Ovary (tissue), 9 donors: ENCODE data around the gene MAN1A1. TPM values are rescaled to one million over a fixed set of nuclear protein-coding genes. Genes with fewer than 3 reads are reported as not detected.

ENCODE experiments used
- DNase-seq, 5 donors: peaks; one replicate each; pipeline ENCODE4 v3.0.0-alpha.2; 2019 to 2020
- H3K27ac ChIP-seq, 2 donors: fragments of 200-600 bp; one replicate each; pipeline versions ENCODE4 v1.5.1 to v1.8.0; 2019 to 2022
- H3K27me3 ChIP-seq: fragments of 200-600 bp; one replicate; pipeline ENCODE4 v1.8.0; 2022
- H3K36me3 ChIP-seq: fragments of 200-600 bp; sonication (generic); one replicate; pipeline ENCODE4 v1.5.1; 2019
- H3K4me1 ChIP-seq: one replicate; pipeline ENCODE4 v1.8.1; 2013; ENCODE audit warnings: mild to moderate bottlenecking, moderate library complexity; ENCODE audit not compliant: insufficient read depth
- H3K4me3 ChIP-seq: fragments of 200-600 bp; sonication (generic); one replicate; pipeline ENCODE4 v1.5.1; 2017
- H3K9me3 ChIP-seq, 2 donors: fragments of 200-600 bp in 1 of 2; sonication (generic) in 1 of 2; one replicate each; pipeline versions ENCODE4 v1.5.1 to v1.8.1; 2013 to 2019; ENCODE audit warnings: mild to moderate bottlenecking in 1 of 2, moderate library complexity in 1 of 2
- EP300 ChIP-seq: sonication (generic); formaldehyde crosslinking; IDR thresholded peaks from one replicate; pipeline ENCODE4 v1.6.1; 2017; ENCODE audit warnings: antibody characterized with exemption
- POLR2A ChIP-seq: fragments of 450-650 bp; IDR thresholded peaks from one replicate; pipeline ENCODE4 v1.6.1; 2017; ENCODE audit warnings: antibody characterized with exemption, mild to moderate bottlenecking, moderate library complexity
- WGBS, 3 donors: extraction: QIAGEN DNeasy Blood & Tissue Kit in 1 of 3; methylation state at CpG; one replicate each; pipeline versions ENCODE4 v1.1.5 to v1.1.7; 2013 to 2017; 5-methylcytosine and 5-hydroxymethylcytosine counted together
- intact Hi-C, 4 donors: fragments of 100-400 bp; cut with DNase I; formaldehyde crosslinking; loops; one replicate each; pipeline versions ENCODE4 v1.11.0 to v1.15.1; 2022 to 2023
- polyA plus RNA-seq, 2 donors: library from polyadenylated mRNA; stranded (reverse); fragments of 200-250 nt in 1 of 2; fragments of 350-450 nt in 1 of 2; fragmentation: Illumina TruSeq in 1 of 2; extraction: RNeasy Lipid Tissue Mini Kit (QIAGEN cat#74804) in 1 of 2; gene quantifications; one replicate each; pipeline ENCODE4 v1.2.3, GENCODE V29; 2013 to 2014
- total RNA-seq, 7 donors: library from RNA; depleted of rRNA in 2 of 7; stranded (reverse); fragments of >200 nt in 2 of 7; fragmentation: NEBNext Ultra II Directional in 3 of 7; extraction: Animal tissue kit (Norgen Biotek cat#: 25700) in 3 of 7; gene quantifications; one replicate each; pipeline versions ENCODE4 v1.1.0 to v1.2.4, GENCODE V29; 2016 to 2023
- TF ChIP-seq, protein P1 (sequence below), 3 donors: fragments of 450-650 bp in 2 of 3; fragments of 200-600 bp in 1 of 3; IDR thresholded peaks; one replicate each; pipeline versions ENCODE4 v1.5.1 to v1.8.0; 2016 to 2022; ENCODE audit warnings: antibody characterized with exemption in 3 of 3, mild to moderate bottlenecking in 1 of 3
- donor health status: DM: no; HTN: no; CAD: no; lungs with moderate emphysema.
- donor health status: DM: no; HTN: no; CAD: no.
- donor health status: Bipolar disorder and iron deficiency.
- donor health status: DM: yes; HTN: yes; CAD: no.
- donor health status: DM: no; HTN: no; CAD: no.
- donor health status: DM: yes; HTN: yes; CAD: no.

Gene MAN1A1
- total and polyA plus RNA-seq, 9 donors: 22.1 to 49.6 (median 31.8) TPM

DNA sequence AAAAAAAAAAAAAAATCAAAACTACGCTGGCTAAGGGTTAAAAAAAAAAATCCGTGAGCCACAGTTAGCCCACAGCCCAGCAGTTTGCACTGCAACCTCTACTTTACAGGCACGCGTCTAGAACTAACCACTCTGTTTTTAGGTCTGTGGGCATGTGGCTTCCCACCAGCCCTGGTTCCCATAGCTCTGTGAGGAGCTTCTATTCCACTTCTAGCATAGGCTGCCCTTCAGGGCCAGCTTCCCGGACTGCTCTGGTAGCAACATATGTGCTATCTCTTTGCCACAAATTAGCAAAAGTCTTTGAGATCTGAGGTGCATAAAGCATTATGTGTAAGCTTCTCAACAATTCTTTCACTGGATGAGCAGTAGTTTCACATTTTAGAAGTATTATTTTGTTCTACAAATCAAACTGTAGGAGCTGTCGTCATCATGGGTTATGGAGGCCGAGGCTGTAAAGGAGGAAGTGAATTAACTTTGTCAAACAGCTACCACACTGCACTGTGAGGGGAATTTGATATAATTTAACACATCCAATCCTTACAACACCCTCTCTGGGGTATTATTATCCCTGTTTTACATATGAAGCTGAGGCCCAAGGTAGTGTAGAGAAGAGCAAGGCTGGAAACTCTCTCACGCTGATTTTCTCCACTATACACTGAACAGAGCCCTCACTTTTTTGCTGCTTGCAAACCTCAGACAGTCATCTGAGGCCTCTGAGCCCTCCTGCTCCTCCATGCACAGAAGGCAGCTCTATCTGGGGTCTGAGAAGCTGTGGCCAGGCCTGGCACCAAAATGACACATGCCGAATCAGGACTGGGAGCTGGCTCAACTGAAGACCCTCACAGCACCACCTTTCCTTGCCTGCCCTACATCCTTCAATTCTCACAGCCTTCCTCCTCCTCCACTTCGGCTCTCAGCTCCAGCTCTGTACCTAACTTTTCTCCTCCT lies 35.4 kb downstream of the MAN1A1 start:
- no peaks in the 10 kb centered on the region for H3K9me3 ChIP-seq
- H3K4me3 ChIP-seq: no peak overlapping the region
- WGBS, 3 donors: 83 to 94% (median 88%) methylated on average over 10 of the region's 10 CpGs
- H3K27ac ChIP-seq: no peak overlapping the region
- DNase-seq: no peak
- intact Hi-C loops: no loop called here
- H3K4me1 ChIP-seq: no peaks in the 10 kb centered on the region
- H3K36me3 ChIP-seq: no peaks in the 10 kb centered on the region
- TF ChIP-seq, protein P1, sequence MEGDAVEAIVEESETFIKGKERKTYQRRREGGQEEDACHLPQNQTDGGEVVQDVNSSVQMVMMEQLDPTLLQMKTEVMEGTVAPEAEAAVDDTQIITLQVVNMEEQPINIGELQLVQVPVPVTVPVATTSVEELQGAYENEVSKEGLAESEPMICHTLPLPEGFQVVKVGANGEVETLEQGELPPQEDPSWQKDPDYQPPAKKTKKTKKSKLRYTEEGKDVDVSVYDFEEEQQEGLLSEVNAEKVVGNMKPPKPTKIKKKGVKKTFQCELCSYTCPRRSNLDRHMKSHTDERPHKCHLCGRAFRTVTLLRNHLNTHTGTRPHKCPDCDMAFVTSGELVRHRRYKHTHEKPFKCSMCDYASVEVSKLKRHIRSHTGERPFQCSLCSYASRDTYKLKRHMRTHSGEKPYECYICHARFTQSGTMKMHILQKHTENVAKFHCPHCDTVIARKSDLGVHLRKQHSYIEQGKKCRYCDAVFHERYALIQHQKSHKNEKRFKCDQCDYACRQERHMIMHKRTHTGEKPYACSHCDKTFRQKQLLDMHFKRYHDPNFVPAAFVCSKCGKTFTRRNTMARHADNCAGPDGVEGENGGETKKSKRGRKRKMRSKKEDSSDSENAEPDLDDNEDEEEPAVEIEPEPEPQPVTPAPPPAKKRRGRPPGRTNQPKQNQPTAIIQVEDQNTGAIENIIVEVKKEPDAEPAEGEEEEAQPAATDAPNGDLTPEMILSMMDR (IDR thresholded peaks at IDR 0.05): no peak
- H3K27me3 ChIP-seq: no peaks in the 10 kb centered on the region

GRCh38 chr6:119312875-119313338 lies 36.7 kb downstream of the MAN1A1 start:
- DNase-seq: no peak

GRCh38 chr6:119312441-119312840 lies 37.1 kb downstream of the MAN1A1 start:
- Histone ChIP-seq H3K27ac (no peak overlapping the region), H3K4me3 (no peak overlapping the region), H3K27me3 (no peaks in the 10 kb centered on the region), H3K36me3 (no peaks in the 10 kb centered on the region), H3K4me1 (no peaks in the 10 kb centered on the region), H3K9me3 (no peaks in the 10 kb centered on the region)
- no peak for TF ChIP-seq POLR2A
- TF ChIP-seq EP300: no peak
- TF ChIP-seq, protein P1 (IDR thresholded peaks at IDR 0.05): no peak
- intact Hi-C loops: no loop called here
- DNase-seq: no peak
- 97 to 98% (median 98%) methylated on average over 4 of the region's 4 CpGs for WGBS, 3 donors

More at GRCh38 chr6:119312875-119313338, 36.7 kb downstream of the MAN1A1 start:
- intact Hi-C loops: no loop called here
- Histone ChIP-seq H3K27ac (no peak overlapping the region), H3K4me3 (no peak overlapping the region), H3K36me3 (no peaks in the 10 kb centered on the region), H3K4me1 (no peaks in the 10 kb centered on the region), H3K27me3 (no peaks in the 10 kb centered on the region), H3K9me3 (no peaks in the 10 kb centered on the region)
- 87 to 92% (median 90%) methylated on average over 4 of the region's 4 CpGs for WGBS, 3 donors
- TF ChIP-seq, protein P1 (IDR thresholded peaks at IDR 0.05): no peak
- no peak for TF ChIP-seq EP300
- no peak for TF ChIP-seq POLR2A

GRCh38 chr6:119311514-119312142 lies 37.9 kb downstream of the MAN1A1 start:
- no peak overlapping the region for H3K27ac ChIP-seq
- intact Hi-C loops: no loop called here
- WGBS, 3 donors: 88 to 95% (median 93%) methylated on average over 8 of the region's 8 CpGs
- H3K4me3 ChIP-seq: no peak overlapping the region
- no peaks in the 10 kb centered on the region for H3K9me3 ChIP-seq
- no peaks in the 10 kb centered on the region for H3K27me3 ChIP-seq
- TF ChIP-seq EP300 (no peak), POLR2A (no peak)
- TF ChIP-seq, protein P1 (IDR thresholded peaks at IDR 0.05): no peak
- no peaks in the 10 kb centered on the region for H3K36me3 ChIP-seq
- no peaks in the 10 kb centered on the region for H3K4me1 ChIP-seq
- DNase-seq: no peak
